ENCODE data around the gene PLEKHJ1.

Gene PLEKHJ1

GRCh38 chr19:2195361-2195760, 40.8 kb downstream of the PLEKHJ1 start:
- no peaks in the 10 kb centered on the region for H3K9me3 ChIP-seq (ENCODE audit: control insufficient read depth, insufficient read depth, low read length)

GRCh38 chr19:2194513-2195078, 41.5 kb downstream of the PLEKHJ1 start:
- Histone ChIP-seq H3K27me3 (ENCODE audit: control insufficient read depth, insufficient read depth, low read length) (no peaks in the 10 kb centered on the region), H3K4me3 (ENCODE audit: low read length) (no peak overlapping the region), H3K27ac (ENCODE audit: low read length) (no peak overlapping the region), H3K36me3 (ENCODE audit: control insufficient read depth, insufficient read depth, low read length) (peaks cover 27% of the 10 kb centered on the region), H3K4me1 (ENCODE audit: control insufficient read depth, insufficient read depth, low read length) (no peaks in the 10 kb centered on the region), H3K9me3 (ENCODE audit: control insufficient read depth, insufficient read depth, low read length) (no peaks in the 10 kb centered on the region)
- no peak for DNase-seq (ENCODE audit: low read depth, low spot score)
- WGBS (ENCODE audit: insufficient coverage, insufficient read length) = no CpG with 5 or more reads among the region's 25 CpGs

More at GRCh38 chr19:2195361-2195760, 40.8 kb downstream of the PLEKHJ1 start:
- no CpG with 5 or more reads among the region's 13 CpGs for WGBS (ENCODE audit: insufficient coverage, insufficient read length)
- Histone ChIP-seq H3K27ac (ENCODE audit: low read length) (no peak overlapping the region), H3K4me1 (ENCODE audit: control insufficient read depth, insufficient read depth, low read length) (no peaks in the 10 kb centered on the region), H3K27me3 (ENCODE audit: control insufficient read depth, insufficient read depth, low read length) (no peaks in the 10 kb centered on the region), H3K36me3 (ENCODE audit: control insufficient read depth, insufficient read depth, low read length) (peaks cover 25% of the 10 kb centered on the region), H3K4me3 (ENCODE audit: low read length) (no peak overlapping the region)
- no peak for DNase-seq (ENCODE audit: low read depth, low spot score)

- no peaks in the 10 kb centered on the region for H3K4me1 ChIP-seq (ENCODE audit: control insufficient read depth, insufficient read depth, low read length)
- no peak for DNase-seq (ENCODE audit: low read depth, low spot score)
- H3K27me3 ChIP-seq (ENCODE audit: control insufficient read depth, insufficient read depth, low read length) = no peaks in the 10 kb centered on the region
- WGBS (ENCODE audit: insufficient coverage, insufficient read length) = no CpG with 5 or more reads among the region's 18 CpGs
- H3K9me3 ChIP-seq (ENCODE audit: control insufficient read depth, insufficient read depth, low read length) = no peaks in the 10 kb centered on the region
- no peak overlapping the region for H3K27ac ChIP-seq (ENCODE audit: low read length)
- no peak overlapping the region for H3K4me3 ChIP-seq (ENCODE audit: low read length)
- H3K36me3 ChIP-seq (ENCODE audit: control insufficient read depth, insufficient read depth, low read length) = peaks cover 30% of the 10 kb centered on the region
Measured at GRCh38 chr19:2193807-2194206, 42.3 kb downstream of the PLEKHJ1 start.

GRCh38 chr19:2192862-2193261, 43.3 kb downstream of the PLEKHJ1 start:
- H3K27me3 ChIP-seq (ENCODE audit: control insufficient read depth, insufficient read depth, low read length) = no peaks in the 10 kb centered on the region
- H3K9me3 ChIP-seq (ENCODE audit: control insufficient read depth, insufficient read depth, low read length) = no peaks in the 10 kb centered on the region
- no CpG with 5 or more reads among the region's 17 CpGs for WGBS (ENCODE audit: insufficient coverage, insufficient read length)
- H3K4me1 ChIP-seq (ENCODE audit: control insufficient read depth, insufficient read depth, low read length) = no peaks in the 10 kb centered on the region
- DNase-seq (ENCODE audit: low read depth, low spot score) = no peak
- no peak overlapping the region for H3K27ac ChIP-seq (ENCODE audit: low read length)
- H3K4me3 ChIP-seq (ENCODE audit: low read length) = no peak overlapping the region
- H3K36me3 ChIP-seq (ENCODE audit: control insufficient read depth, insufficient read depth, low read length) = peaks cover 30% of the 10 kb centered on the region

- H3K4me1 ChIP-seq (ENCODE audit: control insufficient read depth, insufficient read depth, low read length) = no peaks in the 10 kb centered on the region
- no CpG with 5 or more reads among the region's 32 CpGs for WGBS (ENCODE audit: insufficient coverage, insufficient read length)
Measured at GRCh38 chr19:2191456-2192310, 44.4 kb downstream of the PLEKHJ1 start.

GRCh38 chr19:2190848-2191455, 45.2 kb downstream of the PLEKHJ1 start:
- Histone ChIP-seq H3K27me3 (ENCODE audit: control insufficient read depth, insufficient read depth, low read length) (no peaks in the 10 kb centered on the region), H3K9me3 (ENCODE audit: control insufficient read depth, insufficient read depth, low read length) (no peaks in the 10 kb centered on the region), H3K4me3 (ENCODE audit: low read length) (no peak overlapping the region), H3K4me1 (ENCODE audit: control insufficient read depth, insufficient read depth, low read length) (no peaks in the 10 kb centered on the region; the same call in 1 of the 2 replicates), H3K27ac (ENCODE audit: low read length) (no peak overlapping the region), H3K36me3 (ENCODE audit: control insufficient read depth, insufficient read depth, low read length) (peaks cover 44% of the 10 kb centered on the region)
- no CpG with 5 or more reads among the region's 37 CpGs for WGBS (ENCODE audit: insufficient coverage, insufficient read length)
- no peak for DNase-seq (ENCODE audit: low read depth, low spot score)

More at GRCh38 chr19:2191456-2192310, 44.4 kb downstream of the PLEKHJ1 start:
- H3K36me3 ChIP-seq (ENCODE audit: control insufficient read depth, insufficient read depth, low read length) = peaks cover 36% of the 10 kb centered on the region
- no peak for DNase-seq (ENCODE audit: low read depth, low spot score)
- no peaks in the 10 kb centered on the region for H3K9me3 ChIP-seq (ENCODE audit: control insufficient read depth, insufficient read depth, low read length)
- no peak overlapping the region for H3K27ac ChIP-seq (ENCODE audit: low read length)
- H3K4me3 ChIP-seq (ENCODE audit: low read length) = no peak overlapping the region
- H3K27me3 ChIP-seq (ENCODE audit: control insufficient read depth, insufficient read depth, low read length) = no peaks in the 10 kb centered on the region

- H3K27me3 ChIP-seq (ENCODE audit: control insufficient read depth, insufficient read depth, low read length) = no peaks in the 10 kb centered on the region
- WGBS (ENCODE audit: insufficient coverage, insufficient read length) = no CpG with 5 or more reads among the region's 16 CpGs
- no peak for DNase-seq (ENCODE audit: low read depth, low spot score)
- no peak overlapping the region for H3K27ac ChIP-seq (ENCODE audit: low read length)
- peaks cover 41% of the 10 kb centered on the region for H3K36me3 ChIP-seq (ENCODE audit: control insufficient read depth, insufficient read depth, low read length)
- no peaks in the 10 kb centered on the region for H3K9me3 ChIP-seq (ENCODE audit: control insufficient read depth, insufficient read depth, low read length)
- no peaks in the 10 kb centered on the region; the same call in 1 of the 2 replicates for H3K4me1 ChIP-seq (ENCODE audit: control insufficient read depth, insufficient read depth, low read length)
- no peak overlapping the region for H3K4me3 ChIP-seq (ENCODE audit: low read length)
Measured at GRCh38 chr19:2189880-2190279, 46.2 kb downstream of the PLEKHJ1 start.

- no peak overlapping the region for H3K4me3 ChIP-seq (ENCODE audit: low read length)
- peaks cover 41% of the 10 kb centered on the region for H3K36me3 ChIP-seq (ENCODE audit: control insufficient read depth, insufficient read depth, low read length)
- no CpG with 5 or more reads among the region's 19 CpGs for WGBS (ENCODE audit: insufficient coverage, insufficient read length)
Measured at GRCh38 chr19:2188708-2189385, 47.3 kb downstream of the PLEKHJ1 start.

GRCh38 chr19:2187159-2187558, 49.0 kb downstream of the PLEKHJ1 start:
- peaks cover 38% of the 10 kb centered on the region for H3K36me3 ChIP-seq (ENCODE audit: control insufficient read depth, insufficient read depth, low read length)
- WGBS (ENCODE audit: insufficient coverage, insufficient read length) = no CpG with 5 or more reads among the region's 13 CpGs

More at GRCh38 chr19:2188708-2189385, 47.3 kb downstream of the PLEKHJ1 start:
- H3K27me3 ChIP-seq (ENCODE audit: control insufficient read depth, insufficient read depth, low read length) = no peaks in the 10 kb centered on the region
- no peak for DNase-seq (ENCODE audit: low read depth, low spot score)
- H3K4me1 ChIP-seq (ENCODE audit: control insufficient read depth, insufficient read depth, low read length) = no peaks in the 10 kb centered on the region; the same call in 1 of the 2 replicates
- no peak overlapping the region for H3K27ac ChIP-seq (ENCODE audit: low read length)
- no peaks in the 10 kb centered on the region for H3K9me3 ChIP-seq (ENCODE audit: control insufficient read depth, insufficient read depth, low read length)

More at GRCh38 chr19:2187159-2187558, 49.0 kb downstream of the PLEKHJ1 start:
- H3K9me3 ChIP-seq (ENCODE audit: control insufficient read depth, insufficient read depth, low read length) = no peaks in the 10 kb centered on the region
- no peak overlapping the region for H3K4me3 ChIP-seq (ENCODE audit: low read length)
- H3K4me1 ChIP-seq (ENCODE audit: control insufficient read depth, insufficient read depth, low read length) = no peaks in the 10 kb centered on the region; the same call in 1 of the 2 replicates
- H3K27me3 ChIP-seq (ENCODE audit: control insufficient read depth, insufficient read depth, low read length) = no peaks in the 10 kb centered on the region
- no peak overlapping the region for H3K27ac ChIP-seq (ENCODE audit: low read length)
- no peak for DNase-seq (ENCODE audit: low read depth, low spot score)

Data from iPS DF 6.9 (cell line).